A549 (cell line): ENCODE measurements around the gene PPP1R9A.

Experiments used
- POLR2A ChIP-seq: IDR thresholded peaks from 2 replicates; pipeline ENCODE4 v1.6.1; 2012; ENCODE audit warnings: mild to moderate bottlenecking, low read length
- TF ChIP-seq, protein P1 (sequence below): fragments of >200 bp; sonication (Bioruptor Twin); formaldehyde crosslinking; IDR thresholded peaks from 3 replicates; pipeline ENCODE4 v1.5.1; 2016

DNA sequence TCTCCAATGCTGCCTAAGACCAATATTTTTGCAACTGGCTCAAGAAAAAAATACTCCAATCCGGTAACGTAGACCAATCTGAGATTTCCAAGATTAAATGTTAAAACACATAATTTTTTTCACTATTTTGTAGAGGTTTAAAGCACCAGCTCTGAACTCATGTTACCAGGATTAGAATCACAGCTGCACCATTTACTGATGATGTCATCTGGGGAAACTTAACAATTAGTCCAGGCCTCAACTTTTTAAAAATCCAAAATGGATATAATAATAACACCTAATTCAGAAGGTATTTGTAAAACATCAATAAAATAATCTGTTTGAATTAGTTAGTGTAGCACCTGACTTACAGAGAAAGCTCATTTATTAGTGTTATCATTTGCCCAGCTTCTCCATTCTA is 402.6 kb downstream of the PPP1R9A start:
- TF ChIP-seq, protein P1, sequence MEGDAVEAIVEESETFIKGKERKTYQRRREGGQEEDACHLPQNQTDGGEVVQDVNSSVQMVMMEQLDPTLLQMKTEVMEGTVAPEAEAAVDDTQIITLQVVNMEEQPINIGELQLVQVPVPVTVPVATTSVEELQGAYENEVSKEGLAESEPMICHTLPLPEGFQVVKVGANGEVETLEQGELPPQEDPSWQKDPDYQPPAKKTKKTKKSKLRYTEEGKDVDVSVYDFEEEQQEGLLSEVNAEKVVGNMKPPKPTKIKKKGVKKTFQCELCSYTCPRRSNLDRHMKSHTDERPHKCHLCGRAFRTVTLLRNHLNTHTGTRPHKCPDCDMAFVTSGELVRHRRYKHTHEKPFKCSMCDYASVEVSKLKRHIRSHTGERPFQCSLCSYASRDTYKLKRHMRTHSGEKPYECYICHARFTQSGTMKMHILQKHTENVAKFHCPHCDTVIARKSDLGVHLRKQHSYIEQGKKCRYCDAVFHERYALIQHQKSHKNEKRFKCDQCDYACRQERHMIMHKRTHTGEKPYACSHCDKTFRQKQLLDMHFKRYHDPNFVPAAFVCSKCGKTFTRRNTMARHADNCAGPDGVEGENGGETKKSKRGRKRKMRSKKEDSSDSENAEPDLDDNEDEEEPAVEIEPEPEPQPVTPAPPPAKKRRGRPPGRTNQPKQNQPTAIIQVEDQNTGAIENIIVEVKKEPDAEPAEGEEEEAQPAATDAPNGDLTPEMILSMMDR, result no peak
- TF ChIP-seq POLR2A, result no peak
